SK-N-SH (cell line): ENCODE measurements around the gene OR4P4. TPM values are rescaled to one million over a fixed set of nuclear protein-coding genes. Genes with fewer than 3 reads are reported as not detected.

Source experiments
- CTCF ChIA-PET: fragments of 300-600, 350-600 bp; formaldehyde crosslinking; extraction: SDS; loops from one replicate; lab custom pipeline; 2021; lab: Yijun Ruan, JAX
- POLR2A ChIA-PET: fragments of 350-600 bp; sonication (Branson Sonifier 250); formaldehyde crosslinking; extraction: SDS; loops from one replicate; lab custom pipeline; 2020; ENCODE audit warnings: antibody characterized with exemption, inconsistent platforms; lab: Yijun Ruan, JAX
- DNase-seq: peaks from one replicate; pipeline ENCODE4 v3.0.0; 2012
- H2AFZ ChIP-seq: fragments of 200-600 bp; sonication (generic); 2 replicates; pipeline ENCODE4 v1.8.1; 2016; ENCODE audit warnings: antibody characterized with exemption, mild to moderate bottlenecking, low read depth
- H3F3A ChIP-seq: fragments of 200-600 bp; sonication (generic); replicated peaks from 2 replicates; pipeline ENCODE3; 2016; ENCODE audit warnings: antibody characterized with exemption, mild to moderate bottlenecking; ENCODE audit not compliant: insufficient read depth
- H3K27ac ChIP-seq, 2 experiments: fragments of 200-500 bp in 1 of 2; fragments of 200-600 bp in 1 of 2; sonication (Bioruptor generic) in 1 of 2; sonication (generic), shearing (Covaris generic) in 1 of 2; 2 replicates each; pipeline versions ENCODE4 v1.5.1 to v1.6.1; 2014 to 2016; ENCODE audit warnings: low read depth in 2 of 2, inconsistent platforms in 1 of 2, low read length in 1 of 2, mild to moderate bottlenecking in 1 of 2, mixed read lengths in 1 of 2
- H3K27me3 ChIP-seq: fragments of 200-600 bp; sonication (generic), shearing (Covaris generic); 2 replicates; pipeline ENCODE4 v1.6.1; 2016; ENCODE audit warnings: mixed run types; ENCODE audit not compliant: insufficient read depth
- H3K36me3 ChIP-seq, 2 experiments: fragments of 200-500 bp in 1 of 2; fragments of 200-600 bp in 1 of 2; sonication (Bioruptor generic) in 1 of 2; sonication (generic) in 1 of 2; replicated peaks in 1 of 2; 2 replicates each; pipeline versions ENCODE3 to v1.5.1; 2014 to 2016; ENCODE audit warnings: low read length in 1 of 2, mild to moderate bottlenecking in 1 of 2; ENCODE audit not compliant: insufficient read depth in 2 of 2, control insufficient read depth in 1 of 2
- H3K4me1 ChIP-seq, 2 experiments: fragments of 200-500 bp in 1 of 2; fragments of 200-600 bp in 1 of 2; sonication (Bioruptor generic) in 1 of 2; sonication (generic), shearing (Covaris generic) in 1 of 2; 2 replicates each; pipeline versions ENCODE4 v1.5.1 to v1.6.1; 2014 to 2016; ENCODE audit warnings: low read depth in 1 of 2, low read length in 1 of 2, mixed run types in 1 of 2; ENCODE audit not compliant: insufficient read depth in 2 of 2, control insufficient read depth in 1 of 2
- H3K4me2 ChIP-seq: fragments of 200-600 bp; sonication (generic), shearing (Covaris generic); 2 replicates; pipeline ENCODE4 v1.6.1; 2017; ENCODE audit warnings: mixed run types
- H3K4me3 ChIP-seq, 2 experiments: fragments of 200-500 bp in 1 of 2; fragments of 200-600 bp in 1 of 2; sonication (Bioruptor generic) in 1 of 2; sonication (generic), shearing (Covaris generic) in 1 of 2; 2 replicates each; pipeline versions ENCODE4 v1.5.1 to v1.8.1; 2014 to 2016; ENCODE audit warnings: low read depth in 2 of 2, inconsistent platforms in 1 of 2, low read length in 1 of 2, mild to moderate bottlenecking in 1 of 2, mixed read lengths in 1 of 2, moderate library complexity in 1 of 2
- H3K79me2 ChIP-seq: fragments of 200-600 bp; sonication (generic); 2 replicates; pipeline ENCODE4 v1.8.1; 2017; ENCODE audit warnings: mild to moderate bottlenecking; ENCODE audit not compliant: insufficient read depth
- H3K9ac ChIP-seq: fragments of 200-600 bp; sonication (generic); 2 replicates; pipeline ENCODE4 v1.6.1; 2017; ENCODE audit warnings: mixed run types
- H3K9me2 ChIP-seq: fragments of 200-600 bp; sonication (generic); 2 replicates; pipeline ENCODE4 v1.6.1; 2017; ENCODE audit warnings: mixed run types
- H3K9me3 ChIP-seq: fragments of 200-600 bp; sonication (generic); 2 replicates; pipeline ENCODE4 v1.6.1; 2017; ENCODE audit warnings: mixed run types, mild to moderate bottlenecking, moderate library complexity
- H4K20me1 ChIP-seq: fragments of 200-600 bp; sonication (generic); 2 replicates; pipeline ENCODE4 v1.6.1; 2017; ENCODE audit warnings: mild to moderate bottlenecking, mixed run types; ENCODE audit not compliant: insufficient read depth
- EP300 ChIP-seq, 2 experiments: IDR thresholded peaks; 2 replicates each; pipeline versions ENCODE4 v1.4.0 to v1.6.1; 2012; ENCODE audit warnings: borderline replicate concordance in 1 of 2, low read depth in 1 of 2, low read length in 1 of 2
- FOSL2 ChIP-seq: IDR thresholded peaks from 2 replicates; pipeline ENCODE4 v1.4.0; 2012; ENCODE audit warnings: low read depth, mild to moderate bottlenecking, moderate library complexity, borderline replicate concordance
- IRF3 ChIP-seq: fragments of 150-350 bp; IDR thresholded peaks from 2 replicates; pipeline ENCODE4 v1.6.1; 2016; ENCODE audit warnings: mild to moderate bottlenecking, low read depth, low read length
- MEF2A ChIP-seq: IDR thresholded peaks from 2 replicates; pipeline ENCODE4 v1.4.0; 2012; ENCODE audit warnings: low read depth, borderline replicate concordance
- MXI1 ChIP-seq: IDR thresholded peaks from 2 replicates; pipeline ENCODE4 v1.6.1; 2012; ENCODE audit warnings: mild to moderate bottlenecking, low read depth, low read length, improper control_type of control experiment
- NFIC ChIP-seq: IDR thresholded peaks from 2 replicates; pipeline ENCODE4 v1.4.0; 2012; ENCODE audit warnings: borderline replicate concordance
- NRF1 ChIP-seq: IDR thresholded peaks from 2 replicates; pipeline ENCODE4 v1.6.1; 2012; ENCODE audit warnings: low read depth, mild to moderate bottlenecking, low read length
- RXRA ChIP-seq: IDR thresholded peaks from 2 replicates; pipeline ENCODE4 v1.4.0; 2012; ENCODE audit warnings: low read depth, mild to moderate bottlenecking, borderline replicate concordance
- TCF12 ChIP-seq: IDR thresholded peaks from 2 replicates; pipeline ENCODE4 v1.4.0; 2012
- ZBTB33 ChIP-seq: IDR thresholded peaks from 2 replicates; pipeline ENCODE4 v1.4.0; 2012; ENCODE audit warnings: low read depth, borderline replicate concordance
- WGBS: methylation state at CpG from one replicate; pipeline ENCODE4 v1.1.6; 2017; ENCODE audit warnings: low lambda C conversion rate; 5-methylcytosine and 5-hydroxymethylcytosine counted together
- polyA plus RNA-seq, 3 experiments: library from polyadenylated mRNA; depleted of rRNA; stranded (reverse); fragments of >200 nt; gene quantifications; 2 replicates each; pipeline ENCODE4 v1.2.3, GENCODE V29; 2012
- TF ChIP-seq, protein P1 (sequence below): IDR thresholded peaks from 2 replicates; pipeline ENCODE4 v1.4.0; 2012; ENCODE audit warnings: low read depth

OR4P4 gene
- polyA plus RNA-seq (2012; rRNA removed): not detected in 2 replicates
- not detected in 2 replicates for polyA plus RNA-seq (2012; cell fraction: cytosol; rRNA removed)
- polyA plus RNA-seq (2012; cell fraction: nucleus; rRNA removed): not detected in 2 replicates

GRCh38 chr11:55634813-55635212 lies at the start of gene OR4P4:
Gene OR4P4, plus strand, starts transcription at chr11:55635113.
- no peaks in the 10 kb centered on the region for H3K9me3 ChIP-seq
- no peaks in the 10 kb centered on the region for H3K27me3 ChIP-seq
- WGBS: 2% methylated on average over 3 of the region's 3 CpGs
- no peaks in the 10 kb centered on the region for H3F3A ChIP-seq
- H3K4me1 ChIP-seq: no peaks in the 10 kb centered on the region
- no peak within 1 kb of the TSS for H3K27ac ChIP-seq
- ChIA-PET CTCF (no interaction called here), POLR2A (no interaction called here)
- no peak within 1 kb of the TSS for H3K4me2 ChIP-seq
- no peaks in the 10 kb centered on the region for H3K79me2 ChIP-seq
- no peak for DNase-seq
- no peak for TF ChIP-seq RXRA
- no peak for TF ChIP-seq MEF2A
- H4K20me1 ChIP-seq: no peaks in the 10 kb centered on the region
- no peak within 1 kb of the TSS for H2AFZ ChIP-seq
- H3K36me3 ChIP-seq: no peaks in the 10 kb centered on the region
- no peak within 1 kb of the TSS for H3K4me3 ChIP-seq
- no peak within 1 kb of the TSS for H3K9ac ChIP-seq
- no peaks in the 10 kb centered on the region for H3K9me2 ChIP-seq

DNA sequence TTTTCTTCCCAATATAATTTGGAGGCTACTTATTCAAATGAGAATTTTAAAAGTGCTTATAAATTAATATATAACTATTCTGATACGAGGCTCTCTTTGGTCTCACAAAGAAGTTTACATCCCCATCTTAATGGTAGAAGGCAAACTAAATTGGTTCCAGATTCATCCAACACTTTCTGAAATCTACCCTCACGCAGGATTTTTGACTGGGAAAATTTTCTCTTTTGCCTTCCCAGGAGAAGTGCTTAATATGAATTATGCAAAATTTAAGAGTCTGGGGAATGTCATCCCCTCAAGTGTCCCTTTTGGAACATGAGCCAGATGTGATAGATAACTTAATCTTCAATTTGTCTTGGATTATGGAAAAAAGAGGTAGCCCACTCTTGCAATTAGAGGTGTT lies 27.4 kb upstream of the OR4P4 start, which contains the start of gene OR4C11:
TSS of gene OR4C11 (minus strand) at position 101 of the 400 bp plus-strand sequence. CDS start 3,272 bp downstream, outside the sequence.
- Histone ChIP-seq H3K9me2 (no peaks in the 10 kb centered on the region), H3K4me1 (no peaks in the 10 kb centered on the region), H3K4me3 (no peak within 1 kb of the TSS), H3K36me3 (no peaks in the 10 kb centered on the region), H3K9ac (no peak within 1 kb of the TSS), H3F3A (no peaks in the 10 kb centered on the region), H4K20me1 (no peaks in the 10 kb centered on the region), H3K27me3 (no peaks in the 10 kb centered on the region), H2AFZ (no peak within 1 kb of the TSS), H3K27ac (no peak within 1 kb of the TSS), H3K79me2 (no peaks in the 10 kb centered on the region), H3K4me2 (no peak within 1 kb of the TSS), H3K9me3 (peaks cover 7% of the 10 kb centered on the region; the same call in 1 of the 2 replicates)
- DNase-seq: no peak
- CTCF ChIA-PET: no interaction called here
- POLR2A ChIA-PET: no interaction called here
- TF ChIP-seq, protein P1, sequence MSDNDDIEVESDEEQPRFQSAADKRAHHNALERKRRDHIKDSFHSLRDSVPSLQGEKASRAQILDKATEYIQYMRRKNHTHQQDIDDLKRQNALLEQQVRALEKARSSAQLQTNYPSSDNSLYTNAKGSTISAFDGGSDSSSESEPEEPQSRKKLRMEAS: no peak
- no peak for TF ChIP-seq ZBTB33
- no peak for TF ChIP-seq IRF3
- no peak for TF ChIP-seq EP300 (IDR thresholded peaks at IDR 0.05; ENCODE audit: borderline replicate concordance in 1 of 2, low read depth in 1 of 2, low read length in 1 of 2)
- no peak for TF ChIP-seq NRF1
- TF ChIP-seq NFIC: no peak
- TF ChIP-seq MXI1: no peak
- no peak for TF ChIP-seq FOSL2
- TF ChIP-seq TCF12: no peak
- WGBS: 2% methylated on average over 2 of the region's 2 CpGs
